HL-60/S4 treated with retinoic acid at 250 ng/mL for 4 days and 3 days (cell line): Measurements from ENCODE around the gene RRAGC.

Experiments
- in situ Hi-C: fragments of 300-500 bp; cut with MboI; formaldehyde crosslinking; loops from 2 replicates; pipeline ENCODE4 v1.7.0; 2022; ENCODE audit warnings: low sequenced_read_pairs

The RRAGC gene

DNA sequence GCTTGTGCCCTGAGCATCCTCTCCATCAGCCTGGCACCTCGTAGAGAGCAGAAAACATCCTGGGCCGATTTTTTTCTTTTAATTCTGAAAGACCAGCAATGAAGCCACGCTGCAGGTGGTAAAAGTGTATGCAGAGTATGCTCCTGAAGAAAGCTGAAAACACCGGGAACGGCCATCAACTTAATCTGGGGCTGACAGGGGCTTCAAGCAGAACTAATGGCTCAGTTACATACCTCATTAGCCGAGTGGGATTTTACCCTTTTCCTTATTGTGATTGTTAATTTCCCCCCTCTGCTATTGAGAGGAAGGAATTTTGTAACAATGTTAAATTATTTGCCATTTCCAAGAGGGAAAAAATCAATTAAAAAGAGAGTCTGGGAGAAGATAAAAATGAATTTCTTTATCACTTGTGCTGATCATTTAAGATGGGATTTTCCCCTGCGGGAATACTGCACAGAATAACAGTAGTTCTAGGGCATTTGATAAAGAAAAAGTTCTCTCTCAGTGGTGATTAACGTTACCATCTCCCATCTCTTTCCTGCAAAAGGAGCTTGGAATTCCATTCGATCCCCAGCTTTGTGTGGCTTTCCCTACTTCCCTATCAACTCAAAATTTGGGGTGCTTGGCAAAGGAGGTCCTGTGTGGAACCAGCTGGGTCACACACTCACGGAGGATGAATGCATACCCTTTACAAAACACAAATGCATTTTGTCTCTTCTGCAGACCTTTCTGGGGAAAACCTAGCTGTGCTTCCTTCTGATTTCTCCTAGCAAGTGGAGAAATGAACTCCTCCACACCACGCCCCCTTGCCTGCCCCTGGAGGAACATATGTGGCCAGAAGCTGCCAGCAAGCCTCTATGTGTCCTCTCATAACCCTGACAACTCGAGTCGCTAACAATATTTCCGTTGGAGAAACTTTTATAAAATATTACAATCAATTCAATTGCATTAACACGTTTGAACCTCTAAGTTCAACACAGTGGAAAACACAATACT lies 70.9 kb downstream of the RRAGC start:
- in situ Hi-C loops: no loop called here
